Panc1 (cell line): ENCODE data around the gene ACOT8.

ENCODE experiments used
- POLR2AphosphoS5 ChIP-seq: IDR thresholded peaks from 2 replicates; pipeline ENCODE4 v1.6.1; 2012; ENCODE audit warnings: mild to moderate bottlenecking, low read depth, low read length, moderate library complexity
- SIN3A ChIP-seq: IDR thresholded peaks from 2 replicates; pipeline ENCODE4 v1.6.1; 2012; ENCODE audit warnings: low read depth, mild to moderate bottlenecking, low read length, moderate library complexity, borderline replicate concordance; ENCODE audit not compliant: insufficient read depth
- TF ChIP-seq, protein P1 (sequence below): fragments of 450-650 bp; IDR thresholded peaks from 2 replicates; pipeline ENCODE4 v1.5.1; 2017; ENCODE audit warnings: mild to moderate bottlenecking
- TF ChIP-seq, protein P2 (sequence below), 2 experiments: IDR thresholded peaks; 2 replicates each; pipeline ENCODE4 v1.6.1; 2011 to 2012; ENCODE audit warnings: low read depth in 2 of 2, control low read depth in 1 of 2, low read length in 1 of 2, mild to moderate bottlenecking in 1 of 2, moderate library complexity in 1 of 2; ENCODE audit not compliant: insufficient read depth in 1 of 2

DNA sequence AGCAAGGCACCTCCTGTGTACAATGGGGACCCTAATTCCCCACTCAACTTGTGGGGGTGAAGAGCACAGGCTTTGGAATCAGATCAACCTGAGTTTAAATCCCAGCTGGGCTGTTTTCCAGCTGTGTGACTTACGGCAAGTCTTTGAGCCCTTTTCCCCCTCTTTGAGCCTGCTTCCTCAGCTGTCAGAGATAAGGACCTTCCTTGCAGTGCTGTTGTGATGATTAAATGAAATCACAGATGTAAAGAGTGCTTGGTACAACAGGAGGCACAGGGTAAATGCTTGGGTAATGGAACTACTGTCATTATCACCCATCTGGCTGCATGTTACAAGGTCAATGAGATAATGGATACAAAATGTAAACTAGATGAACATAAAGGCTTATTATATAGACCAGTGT lies 20.4 kb downstream of the ACOT8 start:
- TF ChIP-seq, protein P1, sequence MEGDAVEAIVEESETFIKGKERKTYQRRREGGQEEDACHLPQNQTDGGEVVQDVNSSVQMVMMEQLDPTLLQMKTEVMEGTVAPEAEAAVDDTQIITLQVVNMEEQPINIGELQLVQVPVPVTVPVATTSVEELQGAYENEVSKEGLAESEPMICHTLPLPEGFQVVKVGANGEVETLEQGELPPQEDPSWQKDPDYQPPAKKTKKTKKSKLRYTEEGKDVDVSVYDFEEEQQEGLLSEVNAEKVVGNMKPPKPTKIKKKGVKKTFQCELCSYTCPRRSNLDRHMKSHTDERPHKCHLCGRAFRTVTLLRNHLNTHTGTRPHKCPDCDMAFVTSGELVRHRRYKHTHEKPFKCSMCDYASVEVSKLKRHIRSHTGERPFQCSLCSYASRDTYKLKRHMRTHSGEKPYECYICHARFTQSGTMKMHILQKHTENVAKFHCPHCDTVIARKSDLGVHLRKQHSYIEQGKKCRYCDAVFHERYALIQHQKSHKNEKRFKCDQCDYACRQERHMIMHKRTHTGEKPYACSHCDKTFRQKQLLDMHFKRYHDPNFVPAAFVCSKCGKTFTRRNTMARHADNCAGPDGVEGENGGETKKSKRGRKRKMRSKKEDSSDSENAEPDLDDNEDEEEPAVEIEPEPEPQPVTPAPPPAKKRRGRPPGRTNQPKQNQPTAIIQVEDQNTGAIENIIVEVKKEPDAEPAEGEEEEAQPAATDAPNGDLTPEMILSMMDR = no peak
- TF ChIP-seq SIN3A (no peak), POLR2AphosphoS5 (no peak)
- TF ChIP-seq, protein P2, sequence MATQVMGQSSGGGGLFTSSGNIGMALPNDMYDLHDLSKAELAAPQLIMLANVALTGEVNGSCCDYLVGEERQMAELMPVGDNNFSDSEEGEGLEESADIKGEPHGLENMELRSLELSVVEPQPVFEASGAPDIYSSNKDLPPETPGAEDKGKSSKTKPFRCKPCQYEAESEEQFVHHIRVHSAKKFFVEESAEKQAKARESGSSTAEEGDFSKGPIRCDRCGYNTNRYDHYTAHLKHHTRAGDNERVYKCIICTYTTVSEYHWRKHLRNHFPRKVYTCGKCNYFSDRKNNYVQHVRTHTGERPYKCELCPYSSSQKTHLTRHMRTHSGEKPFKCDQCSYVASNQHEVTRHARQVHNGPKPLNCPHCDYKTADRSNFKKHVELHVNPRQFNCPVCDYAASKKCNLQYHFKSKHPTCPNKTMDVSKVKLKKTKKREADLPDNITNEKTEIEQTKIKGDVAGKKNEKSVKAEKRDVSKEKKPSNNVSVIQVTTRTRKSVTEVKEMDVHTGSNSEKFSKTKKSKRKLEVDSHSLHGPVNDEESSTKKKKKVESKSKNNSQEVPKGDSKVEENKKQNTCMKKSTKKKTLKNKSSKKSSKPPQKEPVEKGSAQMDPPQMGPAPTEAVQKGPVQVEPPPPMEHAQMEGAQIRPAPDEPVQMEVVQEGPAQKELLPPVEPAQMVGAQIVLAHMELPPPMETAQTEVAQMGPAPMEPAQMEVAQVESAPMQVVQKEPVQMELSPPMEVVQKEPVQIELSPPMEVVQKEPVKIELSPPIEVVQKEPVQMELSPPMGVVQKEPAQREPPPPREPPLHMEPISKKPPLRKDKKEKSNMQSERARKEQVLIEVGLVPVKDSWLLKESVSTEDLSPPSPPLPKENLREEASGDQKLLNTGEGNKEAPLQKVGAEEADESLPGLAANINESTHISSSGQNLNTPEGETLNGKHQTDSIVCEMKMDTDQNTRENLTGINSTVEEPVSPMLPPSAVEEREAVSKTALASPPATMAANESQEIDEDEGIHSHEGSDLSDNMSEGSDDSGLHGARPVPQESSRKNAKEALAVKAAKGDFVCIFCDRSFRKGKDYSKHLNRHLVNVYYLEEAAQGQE (IDR thresholded peaks at IDR 0.05; ENCODE audit: insufficient read depth in 1 of 2, low read depth in 2 of 2, low read length in 1 of 2) = no peak
